Upper lobe of right lung (tissue), 1 donor: ENCODE data around the gene CHRM5. TPM values are rescaled to one million over a fixed set of nuclear protein-coding genes. Genes with fewer than 3 reads are reported as not detected.

Experiments
- ATAC-seq: fragments of 200-7000 bp; cut with Tn5 transposase; one replicate; pipeline ENCODE4 v1.9.1; 2020; ENCODE audit warnings: mild to moderate bottlenecking, moderate library complexity
- DNase-seq: peaks from one replicate; pipeline ENCODE4 v3.0.0-alpha.2; 2020
- H3K27ac ChIP-seq: fragments of 200-600 bp; one replicate; pipeline ENCODE4 v1.8.0; 2022
- H3K27me3 ChIP-seq: fragments of 200-600 bp; one replicate; pipeline ENCODE4 v1.8.0; 2022; ENCODE audit warnings: mild to moderate bottlenecking
- H3K36me3 ChIP-seq: fragments of 200-600 bp; one replicate; pipeline ENCODE4 v1.8.0; 2022
- H3K4me1 ChIP-seq: fragments of 200-600 bp; one replicate; pipeline ENCODE4 v1.8.0; 2022
- H3K4me3 ChIP-seq: fragments of 200-600 bp; one replicate; pipeline ENCODE4 v1.8.0; 2022; ENCODE audit warnings: mild to moderate bottlenecking
- H3K9me3 ChIP-seq: fragments of 200-600 bp; one replicate; pipeline ENCODE4 v1.8.0; 2022
- intact Hi-C: fragments of 100-400 bp; cut with DNase I; formaldehyde crosslinking; loops from one replicate; pipeline ENCODE4 v1.11.0; 2022
- total RNA-seq: library from RNA; stranded (reverse); fragmentation: NEBNext Ultra II Directional; extraction: Animal tissue kit (Norgen Biotek cat#: 25700); gene quantifications from one replicate; pipeline ENCODE4 v1.2.1, GENCODE V29; 2021
- TF ChIP-seq, protein P1 (sequence below): fragments of 200-600 bp; IDR thresholded peaks from one replicate; pipeline ENCODE4 v1.8.0; 2022; ENCODE audit warnings: antibody characterized with exemption
- donor health status: DM: no; HTN: yes; CAD: no; lungs with severe emphysema.

Gene CHRM5
- total RNA-seq, 1 donor from 2014 or later: not detected

DNA sequence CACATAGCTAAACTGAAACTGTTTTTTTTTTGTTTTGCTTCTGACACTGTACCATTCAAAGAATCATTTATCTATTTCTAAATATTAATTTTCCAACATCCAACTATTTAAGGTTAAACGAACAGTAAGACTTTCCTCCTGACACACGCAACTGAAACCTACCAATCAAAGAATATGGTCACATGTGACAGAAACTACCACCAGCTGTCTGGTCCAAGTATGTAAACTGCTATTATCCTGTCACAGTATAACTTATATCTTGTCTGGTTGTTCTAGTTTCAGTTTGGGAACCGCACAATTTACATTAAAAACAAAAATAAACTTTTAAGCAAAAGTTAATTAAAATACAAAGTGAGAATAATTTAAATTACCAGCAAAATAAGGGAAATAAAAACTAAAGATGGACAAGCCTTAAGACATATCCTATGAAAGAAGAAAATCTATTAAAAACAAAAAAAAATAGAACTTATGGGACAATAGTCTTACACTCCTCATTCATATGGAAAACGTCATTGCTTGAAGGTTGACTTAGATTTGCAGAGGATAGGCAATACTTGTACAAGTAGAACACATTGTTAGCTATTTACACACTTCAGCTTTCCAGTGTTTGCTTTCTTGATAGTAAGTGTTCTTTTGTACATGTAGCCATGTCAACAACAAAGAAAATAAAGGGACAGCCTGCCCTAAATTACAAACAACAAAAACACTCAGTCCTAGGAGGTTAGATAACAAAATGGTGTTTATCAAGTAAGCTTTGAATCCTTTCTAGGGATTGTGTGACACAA is 26.8 kb upstream of the CHRM5 start:
- DNase-seq: no peak
- no peaks in the 10 kb centered on the region for H3K36me3 ChIP-seq

DNA sequence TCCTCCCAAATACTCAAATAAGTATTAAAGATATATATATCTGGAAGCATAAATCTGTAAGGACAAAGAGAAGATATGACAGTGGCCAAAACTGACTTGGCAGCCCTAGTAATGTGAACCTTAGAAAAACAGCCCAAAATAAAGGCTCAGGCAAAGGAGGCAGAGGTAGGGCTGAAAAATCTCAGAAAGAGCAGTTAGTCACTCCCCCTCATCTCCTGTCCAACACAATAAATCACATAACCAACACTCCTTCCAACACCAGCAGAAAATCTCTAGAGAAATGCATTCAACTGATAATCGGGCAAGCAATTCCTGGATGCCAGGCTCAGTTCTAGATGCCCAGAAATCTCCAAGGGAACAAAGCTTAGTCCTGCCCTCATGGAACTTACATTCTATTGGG is 22.1 kb upstream of the CHRM5 start:
- TF ChIP-seq, protein P1, sequence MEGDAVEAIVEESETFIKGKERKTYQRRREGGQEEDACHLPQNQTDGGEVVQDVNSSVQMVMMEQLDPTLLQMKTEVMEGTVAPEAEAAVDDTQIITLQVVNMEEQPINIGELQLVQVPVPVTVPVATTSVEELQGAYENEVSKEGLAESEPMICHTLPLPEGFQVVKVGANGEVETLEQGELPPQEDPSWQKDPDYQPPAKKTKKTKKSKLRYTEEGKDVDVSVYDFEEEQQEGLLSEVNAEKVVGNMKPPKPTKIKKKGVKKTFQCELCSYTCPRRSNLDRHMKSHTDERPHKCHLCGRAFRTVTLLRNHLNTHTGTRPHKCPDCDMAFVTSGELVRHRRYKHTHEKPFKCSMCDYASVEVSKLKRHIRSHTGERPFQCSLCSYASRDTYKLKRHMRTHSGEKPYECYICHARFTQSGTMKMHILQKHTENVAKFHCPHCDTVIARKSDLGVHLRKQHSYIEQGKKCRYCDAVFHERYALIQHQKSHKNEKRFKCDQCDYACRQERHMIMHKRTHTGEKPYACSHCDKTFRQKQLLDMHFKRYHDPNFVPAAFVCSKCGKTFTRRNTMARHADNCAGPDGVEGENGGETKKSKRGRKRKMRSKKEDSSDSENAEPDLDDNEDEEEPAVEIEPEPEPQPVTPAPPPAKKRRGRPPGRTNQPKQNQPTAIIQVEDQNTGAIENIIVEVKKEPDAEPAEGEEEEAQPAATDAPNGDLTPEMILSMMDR: no peak

More for the DNA sequence above, 26.8 kb upstream of the CHRM5 start:
- no peaks in the 10 kb centered on the region for H3K27me3 ChIP-seq
- TF ChIP-seq, protein P1: no peak
- no peak overlapping the region for H3K27ac ChIP-seq
- H3K4me3 ChIP-seq: no peak overlapping the region
- no peaks in the 10 kb centered on the region for H3K9me3 ChIP-seq
- no peaks in the 10 kb centered on the region for H3K4me1 ChIP-seq
- ATAC-seq: peak; percentile 76
- intact Hi-C loops: no loop called here

DNA sequence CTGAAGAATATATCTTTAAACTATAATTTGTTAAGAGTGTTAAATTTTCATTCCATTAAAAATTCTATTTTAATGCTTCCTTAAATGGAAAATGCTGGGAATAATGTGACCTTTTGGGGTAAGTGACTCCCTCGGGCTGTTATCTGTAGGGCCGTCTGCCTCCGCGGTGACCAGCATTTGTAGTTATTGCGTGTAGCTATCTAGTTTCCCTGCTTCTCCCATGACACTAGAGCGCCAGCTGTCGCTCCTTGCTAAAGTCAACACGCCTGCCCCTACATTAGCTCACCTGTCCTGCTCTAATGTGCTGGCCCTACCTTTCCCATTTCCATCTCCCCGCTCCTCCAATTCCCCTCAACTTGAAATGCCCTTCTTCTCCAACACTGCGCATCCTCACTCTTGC is 12.4 kb upstream of the CHRM5 start:
- Histone ChIP-seq H3K27me3 (no peaks in the 10 kb centered on the region), H3K27ac (no peak overlapping the region), H3K36me3 (no peaks in the 10 kb centered on the region), H3K4me1 (no peaks in the 10 kb centered on the region), H3K9me3 (no peaks in the 10 kb centered on the region), H3K4me3 (no peak overlapping the region)
- intact Hi-C loops: no loop called here
- DNase-seq (no peak), ATAC-seq (no peak)
- TF ChIP-seq, protein P1: no peak

More for the DNA sequence above, 22.1 kb upstream of the CHRM5 start:
- no peak overlapping the region for H3K27ac ChIP-seq
- intact Hi-C loops: no loop called here
- no peak overlapping the region for H3K4me3 ChIP-seq
- H3K4me1 ChIP-seq: no peaks in the 10 kb centered on the region
- DNase-seq (no peak), ATAC-seq (no peak)
- no peaks in the 10 kb centered on the region for H3K36me3 ChIP-seq
- no peaks in the 10 kb centered on the region for H3K9me3 ChIP-seq
- H3K27me3 ChIP-seq: no peaks in the 10 kb centered on the region

DNA sequence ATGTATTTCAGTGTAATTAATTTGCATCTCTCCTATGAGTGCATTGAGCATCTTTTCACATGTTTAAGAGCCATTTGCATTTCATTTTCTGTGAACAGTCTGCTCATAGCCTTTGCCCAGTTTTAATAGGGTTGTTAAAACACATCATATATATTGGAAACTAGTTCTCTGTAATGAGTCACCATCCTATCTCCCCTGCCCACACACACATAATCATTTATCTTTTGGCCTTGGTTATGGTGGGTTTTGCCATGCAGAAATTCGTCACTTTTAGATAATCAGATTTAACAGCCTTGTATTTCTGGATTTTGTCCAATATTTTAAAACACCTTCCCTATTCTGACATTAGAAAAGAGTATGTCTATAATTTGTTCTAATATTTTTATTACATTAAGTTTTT is 11.9 kb upstream of the CHRM5 start:
- Histone ChIP-seq H3K27me3 (no peaks in the 10 kb centered on the region), H3K9me3 (no peaks in the 10 kb centered on the region), H3K36me3 (no peaks in the 10 kb centered on the region), H3K27ac (no peak overlapping the region), H3K4me1 (no peaks in the 10 kb centered on the region), H3K4me3 (no peak overlapping the region)
- TF ChIP-seq, protein P1: no peak
- intact Hi-C loops: no loop called here
- ATAC-seq: no peak
- DNase-seq: no peak

DNA sequence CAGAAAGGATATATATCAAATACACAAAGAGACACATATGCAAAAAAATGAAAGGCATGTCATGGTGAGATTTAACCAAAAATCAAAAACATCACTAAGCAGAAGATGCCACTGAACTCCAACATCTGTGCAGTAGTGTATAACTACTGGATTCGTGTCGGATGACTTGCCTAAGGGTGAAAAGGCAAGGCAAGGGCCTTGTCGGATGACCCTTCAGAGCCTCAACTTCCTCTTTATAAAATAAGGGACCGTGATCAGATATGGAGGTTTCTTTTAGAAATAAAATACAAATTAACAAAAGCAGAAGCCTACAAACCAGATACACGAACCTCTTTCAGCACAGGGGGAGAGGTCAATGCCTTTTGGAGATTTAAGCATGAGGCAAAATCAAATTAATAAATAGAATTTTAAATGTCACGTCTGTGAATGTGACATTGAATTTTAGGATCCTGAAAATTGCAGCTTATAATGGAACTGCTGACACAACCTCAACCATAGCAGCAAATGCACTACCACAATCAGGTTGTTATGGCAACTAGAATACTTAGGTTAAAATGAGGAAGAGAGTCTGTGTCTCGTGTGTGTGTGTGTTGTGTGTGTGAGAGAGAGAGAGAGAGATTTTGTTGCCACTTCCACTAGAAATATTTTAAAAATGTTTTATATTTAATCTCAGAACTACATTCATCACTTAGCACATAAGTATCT is 8.3 kb upstream of the CHRM5 start:
- intact Hi-C loops: no loop called here
- Histone ChIP-seq H3K4me3 (no peak overlapping the region), H3K27me3 (no peaks in the 10 kb centered on the region), H3K9me3 (no peaks in the 10 kb centered on the region), H3K36me3 (no peaks in the 10 kb centered on the region), H3K27ac (no peak overlapping the region), H3K4me1 (no peaks in the 10 kb centered on the region)
- ATAC-seq (peak; percentile 46), DNase-seq (no peak)
- TF ChIP-seq, protein P1: no peak
